SK-N-DZ (cell line): Measurements from ENCODE around the gene PELI2.
A peak's percentile ranks its signal among the peaks of the same experiment; 100 is the strongest.

Source experiments
- DNase-seq: peaks from one replicate; pipeline ENCODE4 v3.0.0-alpha.2; 2015; ENCODE audit warnings: low spot score

The PELI2 gene

GRCh38 chr14:56244138-56244789 is 126.1 kb downstream of the PELI2 start:
- DNase-seq, result no peak

- no peak for DNase-seq
Measured at GRCh38 chr14:56247495-56248200, 129.4 kb downstream of the PELI2 start.

- no peak for DNase-seq
Measured at GRCh38 chr14:56248442-56248841, 130.2 kb downstream of the PELI2 start.

GRCh38 chr14:56261046-56261445 is 142.8 kb downstream of the PELI2 start:
- DNase-seq, result no peak

GRCh38 chr14:56262530-56262929 is 144.3 kb downstream of the PELI2 start:
- DNase-seq, result no peak

GRCh38 chr14:56268039-56268438 is 149.8 kb downstream of the PELI2 start:
- no peak for DNase-seq

- DNase-seq, result no peak
Measured at GRCh38 chr14:56268673-56269072, 150.5 kb downstream of the PELI2 start.

- DNase-seq, result no peak
Measured at GRCh38 chr14:56270921-56271320, 152.7 kb downstream of the PELI2 start.

GRCh38 chr14:56271970-56272369 is 153.8 kb downstream of the PELI2 start:
- no peak for DNase-seq

- no peak for DNase-seq
Measured at GRCh38 chr14:56273155-56273554, 154.9 kb downstream of the PELI2 start.

- DNase-seq, result no peak
Measured at GRCh38 chr14:56273951-56274350, 155.7 kb downstream of the PELI2 start.

GRCh38 chr14:56274556-56274955 is 156.3 kb downstream of the PELI2 start:
- no peak for DNase-seq

GRCh38 chr14:56276108-56276507 is 157.9 kb downstream of the PELI2 start:
- no peak for DNase-seq

- no peak for DNase-seq
Measured at GRCh38 chr14:56278383-56278782, 160.2 kb downstream of the PELI2 start.

GRCh38 chr14:56280843-56281242 is 162.6 kb downstream of the PELI2 start:
- no peak for DNase-seq

- no peak for DNase-seq
Measured at GRCh38 chr14:56282179-56282578, 164.0 kb downstream of the PELI2 start.

GRCh38 chr14:56284641-56285040 is 166.4 kb downstream of the PELI2 start:
- DNase-seq, result peak; percentile 32

GRCh38 chr14:56289155-56289554 is 170.9 kb downstream of the PELI2 start:
- no peak for DNase-seq

GRCh38 chr14:56290195-56290594 is 172.0 kb downstream of the PELI2 start:
- DNase-seq, result no peak

GRCh38 chr14:56292970-56293369 is 174.8 kb downstream of the PELI2 start:
- DNase-seq, result no peak

- no peak for DNase-seq
Measured at GRCh38 chr14:56293506-56293905, 175.3 kb downstream of the PELI2 start.

GRCh38 chr14:56294128-56294527 is 175.9 kb downstream of the PELI2 start:
- peak; percentile 21 for DNase-seq

- peak; percentile 65 for DNase-seq
Measured at GRCh38 chr14:56295743-56296142, 177.5 kb downstream of the PELI2 start.
